ENCODE measurements around the gene HUWE1. TPM values are rescaled to one million over a fixed set of nuclear protein-coding genes. Genes with fewer than 3 reads are reported as not detected.

The HUWE1 gene
- total RNA-seq, 2 experiments from 2014 or later = 116 to 269 TPM

GRCh38 chrX:53682885-53683555, 3.5 kb downstream of the HUWE1 start:
- POLR2A ChIA-PET = interaction anchor here (0.6 to 1.0 kb wide), 4 partner anchors 26 to 606 kb away, joined by 3 to 4 read pairs (median 3); no protein-coding TSS in a partner anchor
- Histone ChIP-seq H3K27ac (ENCODE audit: low read depth, low read length, poor library complexity, severe bottlenecking) (peak overlapping the region; percentile 85), H3K79me2 (ENCODE audit: insufficient read depth, low read depth, low read length) (peaks cover 75% of the 10 kb centered on the region), H3K9me2 (ENCODE audit: insufficient read depth, low read length) (no peaks in the 10 kb centered on the region), H3K36me3 (ENCODE audit: insufficient read depth, low read length) (peaks cover 51% of the 10 kb centered on the region), H2AFZ (ENCODE audit: low read length) (peak overlapping the region; percentile 31; the same call in 1 of the 2 replicates), H4K20me1 (ENCODE audit: insufficient read depth, low read length) (peaks cover 35% of the 10 kb centered on the region), H3K4me2 (ENCODE audit: low read length) (peak overlapping the region; percentile 91), H3K4me1 (ENCODE audit: insufficient read depth, low read length, poor library complexity, severe bottlenecking) (peaks cover 11% of the 10 kb centered on the region), H3K4me3 (ENCODE audit: low read depth, low read length, poor library complexity, severe bottlenecking) (peak overlapping the region; percentile 99), H3K9me3 (ENCODE audit: low read length) (no peaks in the 10 kb centered on the region)
- intact Hi-C loops (cut with micrococcal nuclease; ENCODE audit: unreplicated experiment) = loop anchor here (5.0 to 10.0 kb wide), 2 partner anchors 149 to 362 kb away; partner anchors contain the start of gene PHF8
- peak; percentile 65 for DNase-seq (ENCODE audit: low spot score)
- BruUV-seq (replicated peaks) = no TSS peak
- CTCF ChIA-PET (ENCODE audit: unreplicated experiment) = interaction anchor here (0.6 kb wide), 1 partner anchor 361 kb away, joined by 3 read pairs; no protein-coding TSS in a partner anchor
- no peak for TF ChIP-seq EZH2phosphoT487 (IDR thresholded peaks at IDR 0.05; ENCODE audit: borderline replicate concordance, low read depth, low read length)
- no peak for TF ChIP-seq CTCF (conservative IDR thresholded peaks at IDR 0.05; ENCODE audit: low read length)

- TF ChIP-seq CTCF (conservative IDR thresholded peaks at IDR 0.05; ENCODE audit: low read length) = no peak
- Histone ChIP-seq H3K9me2 (ENCODE audit: insufficient read depth, low read length) (no peaks in the 10 kb centered on the region), H3K79me2 (ENCODE audit: insufficient read depth, low read depth, low read length) (peaks cover 87% of the 10 kb centered on the region), H4K20me1 (ENCODE audit: insufficient read depth, low read length) (peaks cover 38% of the 10 kb centered on the region), H3K4me1 (ENCODE audit: insufficient read depth, low read length, poor library complexity, severe bottlenecking) (peaks cover 7% of the 10 kb centered on the region), H3K27ac (ENCODE audit: low read depth, low read length, poor library complexity, severe bottlenecking) (no peak overlapping the region), H3K9me3 (ENCODE audit: low read length) (no peaks in the 10 kb centered on the region), H2AFZ (ENCODE audit: low read length) (no peak overlapping the region), H3K4me3 (ENCODE audit: low read depth, low read length, poor library complexity, severe bottlenecking) (peak overlapping the region; percentile 99), H3K4me2 (ENCODE audit: low read length) (peak overlapping the region; percentile 91; the same call in 1 of the 2 replicates), H3K36me3 (ENCODE audit: insufficient read depth, low read length) (peaks cover 65% of the 10 kb centered on the region)
- ChIA-PET POLR2A (no interaction called here), CTCF (ENCODE audit: unreplicated experiment) (no interaction called here)
- no peak for DNase-seq (ENCODE audit: low spot score)
- intact Hi-C loops (cut with micrococcal nuclease; ENCODE audit: unreplicated experiment) = loop anchor here (5.0 to 10.0 kb wide), 2 partner anchors 151 to 363 kb away; partner anchors contain the start of gene PHF8
- TSS peak; percentile 23 for BruUV-seq (replicated peaks)
Observed at GRCh38 chrX:53681661-53682060, 4.9 kb downstream of the HUWE1 start.

- H3K79me2 ChIP-seq (ENCODE audit: insufficient read depth, low read depth, low read length) = peaks cover 98% of the 10 kb centered on the region
- peaks cover 40% of the 10 kb centered on the region for H4K20me1 ChIP-seq (ENCODE audit: insufficient read depth, low read length)
- intact Hi-C loops (cut with micrococcal nuclease; ENCODE audit: unreplicated experiment) = no loop called here
- no TSS peak for BruUV-seq (replicated peaks)
- peaks cover 7% of the 10 kb centered on the region for H3K4me1 ChIP-seq (ENCODE audit: insufficient read depth, low read length, poor library complexity, severe bottlenecking)
- TF ChIP-seq CTCF (conservative IDR thresholded peaks at IDR 0.05; ENCODE audit: low read length) (peak; percentile 38), EZH2phosphoT487 (IDR thresholded peaks at IDR 0.05; ENCODE audit: borderline replicate concordance, low read depth, low read length) (no peak)
- H3K4me2 ChIP-seq (ENCODE audit: low read length) = no peak overlapping the region
- no peak for DNase-seq (ENCODE audit: low spot score)
- H3K9me3 ChIP-seq (ENCODE audit: low read length) = no peaks in the 10 kb centered on the region
- no peak overlapping the region for H2AFZ ChIP-seq (ENCODE audit: low read length)
- POLR2A ChIA-PET = no interaction called here
- no peak overlapping the region for H3K4me3 ChIP-seq (ENCODE audit: low read depth, low read length, poor library complexity, severe bottlenecking)
- CTCF ChIA-PET (ENCODE audit: unreplicated experiment) = no interaction called here
- H3K27ac ChIP-seq (ENCODE audit: low read depth, low read length, poor library complexity, severe bottlenecking) = no peak overlapping the region
- H3K36me3 ChIP-seq (ENCODE audit: insufficient read depth, low read length) = peaks cover 95% of the 10 kb centered on the region
- H3K9me2 ChIP-seq (ENCODE audit: insufficient read depth, low read length) = no peaks in the 10 kb centered on the region
Observed at GRCh38 chrX:53678667-53679066, 7.9 kb downstream of the HUWE1 start.
